Transverse colon (tissue), 4 donors: ENCODE results near the gene ME1. TPM values are rescaled to one million over a fixed set of nuclear protein-coding genes. Genes with fewer than 3 reads are reported as not detected.
"Not testable (repeated sequence)": the region's sequence is repeated elsewhere in the genome, so short reads cannot be mapped to it uniquely, and the experiment has no call there.

Experiments
- DNase-seq: peaks from one replicate; pipeline ENCODE4 v3.0.0-alpha.2; 2019
- H3K27ac ChIP-seq, 4 donors: fragments of 200-600 bp; sonication (generic); 2 replicates each; pipeline ENCODE4 v1.5.1; 2016 to 2018; ENCODE audit warnings: inconsistent platforms in 4 of 4
- H3K27me3 ChIP-seq: fragments of 200-600 bp; sonication (generic); 2 replicates; pipeline ENCODE4 v1.5.1; 2017; ENCODE audit warnings: inconsistent platforms
- H3K36me3 ChIP-seq, 4 donors: fragments of 200-600 bp; sonication (generic); 2 replicates each; pipeline ENCODE4 v1.5.1; 2017 to 2019; ENCODE audit warnings: inconsistent platforms in 4 of 4
- H3K4me1 ChIP-seq, 4 donors: fragments of 200-600 bp; sonication (generic); 2 replicates each; pipeline ENCODE4 v1.5.1; 2017 to 2020; ENCODE audit warnings: inconsistent platforms in 4 of 4
- H3K4me3 ChIP-seq, 4 donors: fragments of 200-600 bp; sonication (generic); 1 replicate in 1 of 4; 2 replicates in 3 of 4; pipeline versions ENCODE4 v1.5.1 to v1.6.1; 2017 to 2019; ENCODE audit warnings: inconsistent platforms in 4 of 4
- H3K9me3 ChIP-seq, 2 donors: fragments of 200-600 bp; sonication (generic); 2 replicates each; pipeline ENCODE4 v1.5.1; 2017 to 2019; ENCODE audit warnings: inconsistent platforms in 2 of 2
- EP300 ChIP-seq: sonication (generic); formaldehyde crosslinking; IDR thresholded peaks from one replicate; pipeline ENCODE4 v1.6.1; 2017; ENCODE audit warnings: antibody characterized with exemption, low read depth
- POLR2A ChIP-seq: fragments of 450-650 bp; IDR thresholded peaks from one replicate; pipeline ENCODE4 v1.6.1; 2016; ENCODE audit warnings: antibody characterized with exemption, mild to moderate bottlenecking, moderate library complexity
- POLR2AphosphoS5 ChIP-seq, 3 donors: sonication (generic); formaldehyde crosslinking; IDR thresholded peaks; one replicate each; pipeline ENCODE4 v1.6.1; 2016; ENCODE audit warnings: antibody characterized with exemption in 3 of 3
- WGBS, 2 donors: methylation state at CpG; one replicate each; pipeline ENCODE4 v1.1.5; 2018; ENCODE audit warnings: low coverage in 1 of 2; 5-methylcytosine and 5-hydroxymethylcytosine counted together
- in situ Hi-C, 4 donors: fragments of 200-750 bp; cut with MboI; loops; one replicate each; pipeline versions ENCODE4 v1.15.0 to v1.15.1; 2017; ENCODE audit warnings: low sequenced_read_pairs in 3 of 4, low pct_ligation_motif_present in 1 of 4, low pct_unique_long_range_greater_than_20kb in 1 of 4
- intact Hi-C: fragments of 100-400 bp; cut with DNase I; formaldehyde crosslinking; loops from one replicate; pipeline ENCODE4 v1.15.1; 2023; ENCODE audit warnings: low total_unique reads
- total RNA-seq, 4 donors: library from RNA; depleted of rRNA; stranded (reverse); fragments of >200 nt; gene quantifications; one replicate each; pipeline ENCODE4 v1.1.0, GENCODE V29; 2016
- TF ChIP-seq, protein P1 (sequence below), 5 experiments: fragments of 200-600 bp in 3 of 5; fragments of 450-650 bp in 2 of 5; sonication (generic) in 3 of 5; IDR thresholded peaks; 1 replicate in 2 of 5; 2 replicates in 3 of 5; pipeline ENCODE4 v1.5.1; 2016 to 2017; ENCODE audit warnings: antibody characterized with exemption in 5 of 5, inconsistent platforms in 3 of 5, mild to moderate bottlenecking in 2 of 5, moderate library complexity in 1 of 5

ME1 gene
- total RNA-seq, 4 donors from 2014 or later = 1.9 to 36.6 (median 6.0) TPM

DNA sequence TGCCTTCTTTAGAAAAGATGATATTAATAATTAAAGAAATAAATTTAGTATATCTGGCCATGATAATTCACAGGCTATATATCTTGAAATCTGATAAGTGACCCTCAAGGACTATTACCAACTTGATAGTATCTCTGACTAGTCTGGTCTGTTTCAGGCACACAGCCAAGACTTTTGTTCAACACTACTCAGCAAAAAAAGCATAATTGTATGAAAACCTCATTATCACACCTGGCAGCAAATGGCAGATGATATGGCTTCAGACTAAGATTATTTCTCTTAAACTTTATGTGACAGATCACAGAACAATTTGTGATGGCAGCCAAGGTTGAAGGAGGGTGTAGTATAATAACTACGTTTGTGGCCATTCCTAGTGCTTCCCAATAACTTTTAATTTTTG lies 123.0 kb downstream of the ME1 start:
- WGBS, 2 donors = 58 to 84% methylated on average over 1 of the region's 1 CpG
- H3K4me1 ChIP-seq = no peaks in the 10 kb centered on the region
- in situ Hi-C loops (no loop called here), intact Hi-C loops (no loop called here)
- no peak overlapping the region for H3K4me3 ChIP-seq
- H3K36me3 ChIP-seq = no peaks in the 10 kb centered on the region
- H3K9me3 ChIP-seq = no peaks in the 10 kb centered on the region
- TF ChIP-seq, protein P1, sequence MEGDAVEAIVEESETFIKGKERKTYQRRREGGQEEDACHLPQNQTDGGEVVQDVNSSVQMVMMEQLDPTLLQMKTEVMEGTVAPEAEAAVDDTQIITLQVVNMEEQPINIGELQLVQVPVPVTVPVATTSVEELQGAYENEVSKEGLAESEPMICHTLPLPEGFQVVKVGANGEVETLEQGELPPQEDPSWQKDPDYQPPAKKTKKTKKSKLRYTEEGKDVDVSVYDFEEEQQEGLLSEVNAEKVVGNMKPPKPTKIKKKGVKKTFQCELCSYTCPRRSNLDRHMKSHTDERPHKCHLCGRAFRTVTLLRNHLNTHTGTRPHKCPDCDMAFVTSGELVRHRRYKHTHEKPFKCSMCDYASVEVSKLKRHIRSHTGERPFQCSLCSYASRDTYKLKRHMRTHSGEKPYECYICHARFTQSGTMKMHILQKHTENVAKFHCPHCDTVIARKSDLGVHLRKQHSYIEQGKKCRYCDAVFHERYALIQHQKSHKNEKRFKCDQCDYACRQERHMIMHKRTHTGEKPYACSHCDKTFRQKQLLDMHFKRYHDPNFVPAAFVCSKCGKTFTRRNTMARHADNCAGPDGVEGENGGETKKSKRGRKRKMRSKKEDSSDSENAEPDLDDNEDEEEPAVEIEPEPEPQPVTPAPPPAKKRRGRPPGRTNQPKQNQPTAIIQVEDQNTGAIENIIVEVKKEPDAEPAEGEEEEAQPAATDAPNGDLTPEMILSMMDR (IDR thresholded peaks at IDR 0.05) = no peak
- TF ChIP-seq EP300 (no peak), POLR2A (no peak), POLR2AphosphoS5 (IDR thresholded peaks at IDR 0.05) (no peak)
- no peak overlapping the region for H3K27ac ChIP-seq
- DNase-seq = no peak
- no peaks in the 10 kb centered on the region for H3K27me3 ChIP-seq

DNA sequence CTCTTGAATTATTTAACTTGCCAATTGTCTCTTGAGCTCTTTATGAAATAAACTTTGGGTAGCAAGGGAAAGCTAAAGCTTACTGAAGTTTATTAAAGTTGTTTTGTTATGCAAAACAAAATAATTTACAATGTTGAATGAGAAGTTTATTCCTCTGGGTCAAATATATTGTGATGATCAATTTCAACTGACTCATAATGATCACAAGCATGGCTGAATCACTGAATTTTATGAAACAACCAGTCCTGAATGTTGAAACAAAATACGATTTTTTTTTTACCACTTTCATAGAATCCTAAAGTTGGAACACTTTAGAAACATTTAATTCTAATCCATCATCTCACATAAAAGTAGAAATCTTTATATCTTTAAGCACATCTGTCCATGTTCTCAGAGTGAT lies 127.4 kb downstream of the ME1 start:
- TF ChIP-seq, protein P1 (IDR thresholded peaks at IDR 0.05) = no peak
- TF ChIP-seq EP300 = no peak
- no peak for TF ChIP-seq POLR2A
- no peak for TF ChIP-seq POLR2AphosphoS5 (IDR thresholded peaks at IDR 0.05)
- no peak for DNase-seq
- no peaks in the 10 kb centered on the region for H3K4me1 ChIP-seq
- in situ Hi-C loops (no loop called here), intact Hi-C loops (no loop called here)
- H3K4me3 ChIP-seq = no peak overlapping the region
- H3K9me3 ChIP-seq = no peaks in the 10 kb centered on the region
- no peak overlapping the region for H3K27ac ChIP-seq
- no peaks in the 10 kb centered on the region for H3K27me3 ChIP-seq
- WGBS, 2 donors = 61 to 70% methylated on average over 1 of the region's 1 CpG
- no peaks in the 10 kb centered on the region for H3K36me3 ChIP-seq

DNA sequence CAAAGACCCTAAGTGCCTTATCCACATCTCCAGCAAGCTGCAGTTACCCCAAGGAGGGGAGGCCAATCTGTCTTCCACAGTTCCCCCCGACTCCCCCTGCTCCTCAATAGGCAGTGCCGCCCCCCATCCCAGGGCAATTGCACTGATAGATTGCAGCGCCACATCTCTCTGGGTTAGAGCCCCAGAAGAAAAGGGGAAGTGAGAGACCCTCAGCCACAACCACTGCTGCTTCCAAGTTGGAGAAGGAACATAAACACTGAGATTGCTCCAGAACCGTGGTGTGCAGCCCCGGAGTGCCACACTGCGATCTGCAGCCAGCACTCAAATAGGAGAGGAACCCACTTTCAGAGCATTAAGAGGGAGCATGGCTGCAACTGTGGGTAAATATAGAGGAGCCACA lies 136.2 kb downstream of the ME1 start:
- no peak for TF ChIP-seq POLR2A
- no peak for TF ChIP-seq EP300
- TF ChIP-seq POLR2AphosphoS5 (IDR thresholded peaks at IDR 0.05) = no peak
- TF ChIP-seq, protein P1 (IDR thresholded peaks at IDR 0.05) = no peak
- no peaks in the 10 kb centered on the region for H3K4me1 ChIP-seq
- no peak overlapping the region for H3K27ac ChIP-seq
- H3K36me3 ChIP-seq = no peaks in the 10 kb centered on the region
- 93% methylated on average over 6 of the region's 6 CpGs; no CpG with 5 or more reads in 1 of the 2 donors for WGBS, 2 donors
- intact Hi-C loops = no loop called here
- in situ Hi-C loops = no loop called here
- no peak overlapping the region for H3K4me3 ChIP-seq
- H3K9me3 ChIP-seq = no peaks in the 10 kb centered on the region
- no peak for DNase-seq
- no peaks in the 10 kb centered on the region for H3K27me3 ChIP-seq

DNA sequence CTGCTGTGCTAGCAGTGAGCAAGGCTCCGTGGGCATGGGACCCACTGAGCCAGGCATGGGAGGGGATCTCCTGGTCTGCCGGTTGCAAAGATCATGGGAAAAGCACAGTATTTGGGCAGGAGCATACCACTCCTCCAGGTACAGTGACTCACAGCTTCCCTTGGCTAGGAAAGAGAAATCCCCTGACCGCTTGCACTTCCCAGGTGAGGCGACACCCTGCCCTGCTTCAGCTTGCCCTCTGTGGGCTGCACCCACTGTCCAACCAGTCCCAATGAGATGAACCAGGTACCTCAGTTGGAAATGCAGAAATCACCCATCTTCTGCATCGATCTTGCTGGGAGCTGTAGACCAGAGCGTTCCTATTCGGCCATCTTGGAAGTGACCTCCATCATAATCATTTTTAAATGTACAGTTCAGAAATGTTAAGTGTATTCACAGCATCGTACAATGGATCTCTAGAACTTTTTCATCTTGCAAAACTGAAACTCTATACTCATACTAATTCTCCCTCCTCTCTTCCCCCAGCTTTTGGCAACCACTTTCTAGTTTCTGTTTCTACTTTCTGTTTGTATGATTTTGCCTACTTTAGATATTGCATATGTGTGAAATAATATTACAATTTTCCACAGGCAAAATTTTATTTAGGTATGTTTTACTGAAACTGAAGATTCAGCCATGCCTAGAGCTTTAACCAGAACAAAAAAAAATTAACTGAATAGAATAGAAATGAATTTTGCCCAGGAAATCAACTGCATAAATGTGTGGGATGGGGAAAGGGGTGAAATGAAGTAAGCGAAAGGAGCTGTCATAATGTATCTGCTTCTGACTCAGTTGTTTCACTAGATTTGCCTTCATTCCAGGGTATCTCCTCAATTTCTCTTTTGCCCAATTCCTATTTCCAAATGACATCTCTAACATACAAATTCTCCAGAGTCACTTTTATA lies 137.7 kb downstream of the ME1 start:
- in situ Hi-C loops = no loop called here

DNA sequence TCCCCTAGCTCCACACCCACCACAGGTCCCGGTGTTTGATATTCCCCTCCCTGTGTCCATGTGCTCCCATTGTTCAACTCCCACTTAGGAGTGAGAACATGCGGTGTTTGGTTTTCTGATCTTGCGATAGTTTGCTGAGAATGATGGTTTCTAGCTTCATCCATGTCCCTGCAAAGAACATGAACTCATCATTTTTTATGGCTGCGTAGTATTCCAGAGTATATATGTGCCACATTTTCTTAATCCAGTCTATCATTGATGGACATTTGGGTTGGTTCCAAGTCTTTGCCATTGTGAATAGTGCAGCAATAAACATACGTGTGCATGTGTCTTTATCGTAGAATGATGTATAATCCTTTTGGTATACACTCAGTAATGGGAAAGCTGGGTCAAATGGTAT lies 143.6 kb downstream of the ME1 start:
- H3K4me3 ChIP-seq, H3K9me3 ChIP-seq, H3K27me3 ChIP-seq, intact Hi-C loops, DNase-seq, H3K36me3 ChIP-seq, H3K27ac ChIP-seq, in situ Hi-C loops, H3K4me1 ChIP-seq: not testable (repeated sequence)
- 96 to 97% methylated on average over 4 to 6 of the region's 6 CpGs for WGBS, 2 donors

More for the DNA sequence above, 137.7 kb downstream of the ME1 start:
- Histone ChIP-seq H3K9me3 (no peaks in the 10 kb centered on the region), H3K27me3 (no peaks in the 10 kb centered on the region), H3K4me1 (no peaks in the 10 kb centered on the region), H3K27ac (no peak overlapping the region), H3K4me3 (no peak overlapping the region), H3K36me3 (no peaks in the 10 kb centered on the region)
- 76 to 83% methylated on average over 1 to 9 of the region's 9 CpGs for WGBS, 2 donors
- DNase-seq = no peak
- TF ChIP-seq, protein P1 (IDR thresholded peaks at IDR 0.05) = no peak
- no peak for TF ChIP-seq POLR2AphosphoS5 (IDR thresholded peaks at IDR 0.05)
- TF ChIP-seq POLR2A = no peak
- no peak for TF ChIP-seq EP300
- intact Hi-C loops = no loop called here
